NCI-H510A (cell line): ENCODE data around the gene FRYL.
"Not testable (repeated sequence)": the region's sequence is repeated elsewhere in the genome, so short reads cannot be mapped to it uniquely, and the experiment has no call there.

Source experiments
- DNase-seq: peaks from one replicate; lab custom pipeline; 2025; lab: John Stamatoyannopoulos, UW

The FRYL gene

DNA sequence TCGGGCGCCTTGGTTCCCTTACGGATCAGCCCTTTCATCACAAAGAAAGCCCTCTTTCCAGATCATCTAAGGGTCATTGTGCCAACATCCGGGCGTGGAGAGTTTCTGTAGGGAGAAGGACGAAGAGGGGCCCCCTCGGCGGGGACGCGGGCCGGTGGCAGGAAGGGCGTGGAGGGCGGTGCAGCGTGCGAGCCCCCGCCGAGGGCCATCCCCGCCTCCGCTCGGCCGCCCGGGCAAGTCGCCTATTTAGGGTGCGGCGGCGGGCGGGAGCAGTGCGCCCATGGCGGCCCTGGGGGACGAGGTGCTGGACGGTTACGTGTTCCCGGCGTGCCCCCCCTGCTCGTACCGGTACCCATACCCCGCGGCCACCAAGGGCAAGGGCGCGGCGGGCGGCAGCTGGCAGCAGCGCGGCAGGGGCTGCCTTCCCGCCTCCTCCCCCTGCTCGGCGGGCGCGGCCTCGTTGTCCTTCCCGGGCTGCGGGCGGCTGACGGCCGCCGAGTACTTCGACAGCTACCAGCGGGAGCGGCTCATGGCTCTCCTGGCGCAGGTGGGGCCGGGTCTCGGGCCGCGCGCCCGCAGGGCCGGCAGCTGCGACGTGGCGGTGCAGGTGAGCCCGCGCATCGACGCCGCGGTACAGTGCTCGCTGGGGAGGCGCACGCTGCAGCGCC is 289.9 kb downstream of the FRYL start, which contains the start of gene ZAR1:
ZAR1 (plus strand) TSS at position 241 of the 668 bp plus-strand sequence; CDS start at position 281, 40 bp downstream.
- peak; percentile 33 for DNase-seq

DNA sequence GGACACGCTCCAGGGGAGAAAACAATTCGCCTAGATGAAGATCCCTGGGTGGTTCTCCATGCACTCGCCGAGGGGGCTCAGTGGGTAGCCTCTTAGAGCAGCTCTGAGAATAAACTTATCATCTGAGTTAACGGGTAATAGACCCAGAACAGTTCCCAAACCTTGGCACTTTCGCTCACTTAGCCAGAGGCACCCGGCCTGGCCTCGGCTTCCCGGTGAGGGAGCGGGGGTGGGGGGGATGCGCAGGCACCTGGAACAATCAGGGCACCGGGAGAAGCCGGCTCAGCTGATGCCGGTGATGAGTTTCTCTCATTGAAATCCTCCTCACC is 290.4 kb downstream of the FRYL start:
- DNase-seq = no peak

DNA sequence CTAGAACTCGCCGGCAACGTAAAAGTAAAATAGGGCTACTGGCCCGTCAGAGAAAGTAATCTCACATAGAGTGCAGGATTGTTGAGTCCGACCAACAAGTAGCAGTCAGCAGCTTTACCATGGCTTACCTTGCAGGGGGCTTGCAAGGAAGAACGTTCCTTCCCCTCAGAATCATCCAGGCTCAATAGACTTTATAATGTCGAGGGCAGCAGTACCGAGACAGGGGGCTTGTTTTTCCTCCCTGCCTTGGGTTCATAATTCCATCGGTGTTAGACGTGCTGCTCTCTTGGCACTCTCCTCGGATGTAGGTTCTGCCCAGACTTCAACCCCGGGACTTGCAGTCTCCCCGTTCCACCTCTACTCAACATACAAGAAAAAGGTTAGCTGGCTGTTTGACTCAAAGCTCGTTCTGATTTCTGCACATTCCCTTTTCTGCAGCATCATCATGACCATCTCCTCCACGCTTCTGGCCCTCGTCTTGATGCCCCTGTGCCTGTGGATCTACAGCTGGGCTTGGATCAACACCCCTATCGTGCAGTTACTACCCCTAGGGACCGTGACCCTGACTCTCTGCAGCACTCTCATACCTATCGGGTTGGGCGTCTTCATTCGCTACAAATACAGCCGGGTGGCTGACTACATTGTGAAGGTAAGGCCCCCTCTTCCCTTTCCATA is 295.4 kb downstream of the FRYL start:
- DNase-seq = no peak

DNA sequence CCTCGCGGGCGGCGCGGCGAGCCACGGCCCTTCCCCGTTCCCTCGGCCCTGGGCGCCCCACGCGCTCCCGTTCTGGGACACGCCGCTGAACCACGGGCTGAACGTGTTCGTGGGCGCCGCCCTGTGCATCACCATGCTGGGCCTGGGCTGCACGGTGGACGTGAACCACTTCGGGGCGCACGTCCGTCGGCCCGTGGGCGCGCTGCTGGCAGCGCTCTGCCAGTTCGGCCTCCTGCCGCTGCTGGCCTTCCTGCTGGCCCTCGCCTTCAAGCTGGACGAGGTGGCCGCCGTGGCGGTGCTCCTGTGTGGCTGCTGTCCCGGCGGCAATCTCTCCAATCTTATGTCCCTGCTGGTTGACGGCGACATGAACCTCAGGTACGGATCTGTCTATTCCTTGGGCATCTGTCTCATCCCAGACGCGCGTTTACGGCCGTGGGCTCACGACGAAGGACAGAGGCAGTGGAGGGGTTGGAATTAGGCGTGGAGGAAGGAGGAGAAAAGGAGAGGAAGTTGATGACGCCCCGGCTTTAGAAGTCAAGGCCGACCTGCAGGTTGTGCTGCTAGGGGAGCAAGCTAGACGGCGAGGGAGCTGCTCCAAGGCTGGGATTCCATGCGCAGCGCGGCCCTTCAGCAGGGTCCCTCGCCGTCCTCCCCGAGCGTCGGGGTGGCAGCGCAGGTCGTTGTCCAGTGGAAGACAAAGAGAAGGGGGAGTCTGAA is 296.1 kb downstream of the FRYL start:
- DNase-seq = no peak

DNA sequence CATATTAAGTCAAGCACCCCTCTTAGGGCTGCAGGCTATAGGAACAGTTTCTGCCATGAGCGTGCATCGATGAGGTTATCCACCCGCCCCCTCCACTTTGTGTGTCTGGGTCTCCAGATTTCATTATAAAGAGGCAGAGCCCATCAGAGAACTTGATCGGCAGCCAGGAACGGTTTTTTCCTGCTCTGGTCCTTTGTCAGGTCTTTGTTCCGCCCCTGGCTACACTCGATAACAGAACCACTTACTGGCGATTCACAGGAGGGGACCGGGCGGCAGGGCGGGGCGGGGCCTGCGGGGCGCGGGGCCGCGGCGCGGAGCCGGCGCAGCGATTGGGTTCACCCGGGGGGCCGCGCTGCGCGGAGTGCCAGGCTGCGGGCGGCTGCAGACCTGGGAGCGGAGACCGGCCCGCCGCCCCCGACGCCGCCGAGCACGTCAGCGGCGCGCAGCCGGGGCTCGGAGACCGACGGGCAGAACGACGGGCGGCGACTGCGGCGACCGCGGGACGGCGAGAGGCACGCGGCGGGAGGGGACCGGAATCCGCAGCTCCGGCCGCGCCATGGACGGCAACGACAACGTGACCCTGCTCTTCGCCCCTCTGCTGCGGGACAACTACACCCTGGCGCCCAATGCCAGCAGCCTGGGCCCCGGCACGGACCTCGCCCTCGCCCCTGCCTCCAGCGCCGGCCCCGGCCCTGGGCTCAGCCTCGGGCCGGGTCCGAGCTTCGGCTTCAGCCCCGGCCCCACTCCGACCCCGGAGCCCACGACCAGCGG is 296.9 kb downstream of the FRYL start, which contains the start of gene SLC10A4:
SLC10A4 (plus strand) TSS at position 338 of the 771 bp plus-strand sequence; CDS start at position 557, 219 bp downstream.
- peak; percentile 51 for DNase-seq

DNA sequence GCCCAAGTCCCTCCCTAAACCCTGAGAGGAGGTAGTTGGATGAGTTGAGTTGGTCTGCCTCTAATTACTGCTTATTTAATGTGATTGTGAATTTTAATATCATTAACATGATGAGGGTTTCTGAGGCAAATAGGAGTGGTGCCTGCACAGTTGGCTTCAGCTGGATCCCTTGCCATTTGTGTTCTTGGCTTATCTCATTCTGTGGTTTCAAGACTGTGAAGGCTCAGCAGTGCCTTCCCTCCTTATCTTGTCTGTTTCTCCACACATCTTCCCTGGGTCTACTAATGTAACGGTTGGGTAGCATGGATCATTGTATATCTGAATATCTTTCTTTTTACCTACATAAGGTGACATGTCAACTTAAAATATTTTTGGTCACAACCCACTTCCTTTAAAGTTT is 298.5 kb downstream of the FRYL start:
- no peak for DNase-seq

DNA sequence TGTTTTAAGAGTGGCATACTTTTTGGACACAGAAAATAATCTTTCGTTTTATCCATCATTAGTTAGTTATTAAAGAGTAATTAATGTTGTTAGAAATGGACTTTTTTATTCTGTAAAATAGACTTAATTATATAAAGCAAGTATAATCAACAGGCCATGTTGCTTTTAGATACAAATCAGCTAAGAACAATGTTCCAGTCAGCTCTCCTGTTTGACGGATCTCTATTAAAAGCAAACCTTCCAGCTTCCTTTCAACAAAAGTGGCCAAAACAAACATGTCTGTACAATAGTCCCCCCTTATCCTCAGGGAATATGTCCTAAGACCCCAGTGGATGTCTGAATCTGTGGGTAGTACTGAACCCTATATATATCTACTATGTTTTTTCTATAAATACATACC is 301.8 kb downstream of the FRYL start:
- no peak for DNase-seq

DNA sequence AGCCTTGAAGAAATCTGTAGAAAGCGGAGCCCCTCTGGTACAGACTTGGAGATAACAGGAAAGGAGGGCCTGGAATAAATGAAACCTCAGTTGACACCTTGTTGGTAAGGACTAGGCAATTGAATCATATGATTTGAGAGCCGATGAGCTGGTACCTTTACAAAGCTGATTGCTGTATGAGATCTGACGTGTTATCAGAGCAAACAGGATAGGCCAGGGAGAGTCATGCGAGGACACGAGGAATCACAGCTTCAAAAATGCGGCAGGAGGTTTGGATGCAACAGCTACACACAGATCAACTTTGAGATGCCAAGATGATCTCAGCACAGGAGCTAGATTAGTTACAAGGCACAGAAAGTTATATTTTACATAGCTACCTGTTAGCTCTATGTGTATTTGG is 304.3 kb downstream of the FRYL start:
- no peak for DNase-seq

DNA sequence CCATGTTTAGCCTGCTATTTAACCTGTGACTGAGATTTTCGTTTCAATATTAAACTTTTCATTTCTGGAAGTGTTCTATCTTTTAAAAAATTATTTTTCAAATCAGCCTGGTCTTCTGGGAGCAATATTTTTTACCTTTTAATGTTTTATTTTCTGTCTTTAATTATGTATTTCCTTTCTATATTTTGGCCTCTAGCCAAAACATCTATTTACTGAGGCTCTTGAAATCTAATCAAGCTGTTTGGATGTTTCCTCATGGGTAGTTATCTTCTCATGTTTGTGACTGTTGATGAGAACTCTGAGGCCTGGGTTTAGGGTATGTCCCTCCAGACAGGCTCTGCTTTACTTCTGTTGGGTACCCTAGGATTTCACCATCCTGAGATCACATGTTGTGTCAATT is 307.3 kb downstream of the FRYL start:
- no peak for DNase-seq

DNA sequence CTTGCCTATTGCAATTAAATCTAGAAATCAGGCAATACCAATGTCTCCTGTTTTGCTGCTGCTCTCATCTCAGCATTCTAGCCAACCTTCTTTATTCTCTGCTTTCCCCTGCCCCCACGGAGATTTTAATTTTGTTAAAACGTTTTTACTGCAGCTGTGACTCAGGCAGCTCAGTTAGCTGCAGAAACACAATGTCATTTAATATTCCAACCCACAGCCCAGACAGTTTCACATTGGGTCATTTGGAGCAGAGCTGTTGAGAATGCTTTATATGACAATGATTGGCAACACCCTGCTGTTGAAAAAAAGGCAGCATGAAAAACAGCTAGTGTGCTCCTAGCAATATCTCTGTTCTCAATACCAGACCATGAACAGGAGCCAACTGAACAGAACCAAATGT is 309.5 kb downstream of the FRYL start:
- no peak for DNase-seq

DNA sequence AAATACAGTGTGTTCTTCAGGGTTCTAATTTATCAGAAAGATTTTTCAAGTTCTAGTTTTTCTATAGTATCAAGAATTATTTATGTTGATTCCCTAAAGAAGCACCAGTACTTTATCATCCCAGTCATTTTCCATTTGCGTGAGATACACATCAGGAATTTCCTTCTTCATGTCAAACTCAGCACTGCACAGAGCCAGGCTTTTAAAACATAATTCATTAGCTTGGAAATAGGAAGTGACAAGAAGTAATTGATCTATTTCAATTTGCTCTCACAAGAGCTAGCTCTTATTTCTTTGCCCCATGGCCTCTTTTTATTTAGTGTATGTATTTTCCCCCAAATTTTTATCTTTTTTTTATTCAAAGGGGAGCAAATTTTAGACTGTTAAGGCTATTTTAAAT is 309.9 kb downstream of the FRYL start:
- DNase-seq = no peak

DNA sequence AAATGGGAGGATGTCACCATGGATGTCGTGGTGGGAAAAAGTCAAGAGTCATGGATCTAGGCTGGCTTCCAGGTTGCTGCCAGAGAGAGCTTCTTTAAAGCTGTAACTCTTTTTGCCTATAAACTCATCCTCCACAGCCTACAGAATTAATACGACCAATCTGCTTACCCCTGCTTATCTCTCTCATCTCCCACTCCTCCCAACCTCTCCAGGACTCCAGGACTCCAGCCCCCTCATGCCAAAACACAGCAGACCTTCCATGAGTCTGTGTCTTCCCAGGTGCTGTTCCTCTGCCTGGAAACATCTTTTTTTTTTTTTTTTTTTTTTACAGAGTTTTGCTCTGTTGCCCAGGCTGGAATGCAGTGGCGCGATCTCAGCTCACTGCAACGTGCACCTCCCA is 312.2 kb downstream of the FRYL start:
- no peak for DNase-seq

DNA sequence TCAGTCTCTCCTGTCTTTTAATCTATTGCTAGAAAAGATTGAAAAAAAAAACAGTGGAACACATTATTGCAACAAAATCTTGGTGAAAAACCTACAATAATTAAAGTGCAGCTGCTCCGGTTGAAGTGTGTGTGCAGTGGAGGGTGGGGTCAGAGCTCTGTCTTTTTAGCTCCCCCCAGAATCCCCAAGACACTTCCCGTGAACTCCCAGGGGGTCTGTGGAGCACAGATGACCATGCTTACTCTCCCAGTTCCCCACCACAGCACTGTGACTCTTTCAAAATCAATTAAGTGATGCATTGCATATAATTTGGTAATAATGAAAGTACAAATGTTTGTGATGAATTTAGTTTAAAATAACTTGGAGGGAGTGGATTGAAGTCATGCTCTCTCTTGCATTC is 312.6 kb downstream of the FRYL start:
- no peak for DNase-seq

DNA sequence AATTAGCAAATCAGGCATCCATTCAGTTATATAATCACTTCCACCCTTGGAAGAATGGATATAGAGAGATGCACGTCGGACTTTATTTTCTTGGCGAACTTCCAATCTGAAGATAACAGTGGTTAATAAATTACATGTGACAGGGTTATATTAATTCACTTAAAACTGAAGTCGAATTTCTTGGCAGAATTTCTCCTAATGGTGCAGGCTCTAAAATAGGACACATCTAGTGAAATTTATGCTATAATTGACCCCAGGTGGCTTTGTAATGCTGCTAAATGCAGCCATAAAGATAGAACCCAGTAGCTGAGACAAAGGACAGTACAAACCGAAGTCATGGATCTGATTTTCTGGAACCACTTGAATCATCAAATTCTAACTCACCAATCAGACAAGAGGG is 317.7 kb downstream of the FRYL start:
- DNase-seq = no peak

DNA sequence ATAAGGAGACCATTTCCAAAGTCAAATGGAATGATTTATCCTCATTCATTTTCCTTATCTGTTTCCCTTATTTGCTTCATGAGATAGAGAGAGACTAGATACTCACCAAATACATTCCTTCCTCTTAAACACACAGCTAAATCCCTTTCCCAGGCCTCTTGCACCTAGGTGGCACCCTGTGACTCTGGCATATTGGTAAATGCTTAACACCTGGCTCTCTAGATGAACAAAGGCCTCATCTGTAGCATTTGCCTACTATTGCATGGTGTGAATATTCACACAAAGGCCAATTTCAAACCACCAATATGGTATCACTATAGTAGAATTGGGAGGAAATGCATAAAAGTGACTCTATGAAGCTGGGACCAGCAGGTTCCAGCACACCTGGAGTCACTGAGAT is 319.1 kb downstream of the FRYL start:
- no peak for DNase-seq

DNA sequence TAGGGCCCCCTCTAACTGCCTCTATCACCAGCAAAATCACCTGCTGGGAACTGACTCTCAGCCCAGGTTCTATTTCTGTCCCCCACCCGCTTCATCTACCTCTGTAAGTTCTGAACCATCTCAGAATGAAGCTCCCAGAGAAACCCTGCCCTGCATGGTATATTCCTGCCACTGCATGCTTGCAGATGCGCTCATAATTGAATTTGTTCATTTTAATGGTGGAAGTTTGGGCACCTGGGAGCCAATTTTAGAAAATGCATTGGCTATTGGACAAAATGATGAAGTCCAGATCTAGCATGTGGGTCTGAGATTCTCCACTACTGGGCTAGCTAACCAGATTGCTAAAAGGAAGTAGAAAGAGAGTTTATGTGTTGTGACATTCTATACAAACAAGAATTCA is 325.5 kb downstream of the FRYL start:
- no peak for DNase-seq

DNA sequence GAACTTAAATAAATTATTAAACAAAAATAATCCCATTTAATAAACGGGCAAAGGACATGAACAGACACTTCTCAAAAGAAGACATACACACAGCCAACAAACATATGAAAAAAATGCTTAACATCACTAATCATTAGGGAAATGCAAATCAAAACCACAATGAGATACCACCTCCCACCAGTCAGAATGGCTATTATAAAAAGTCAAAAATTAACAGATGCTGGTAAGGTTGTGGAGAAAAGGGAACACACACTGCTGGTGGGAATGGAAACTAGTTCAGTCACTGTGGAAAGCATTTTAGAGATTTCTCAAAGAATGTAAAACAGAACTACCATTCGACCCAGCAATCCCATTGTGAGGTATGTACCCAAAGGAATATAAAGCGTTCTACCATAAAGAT is 328.4 kb downstream of the FRYL start:
- DNase-seq = not testable (repeated sequence)

DNA sequence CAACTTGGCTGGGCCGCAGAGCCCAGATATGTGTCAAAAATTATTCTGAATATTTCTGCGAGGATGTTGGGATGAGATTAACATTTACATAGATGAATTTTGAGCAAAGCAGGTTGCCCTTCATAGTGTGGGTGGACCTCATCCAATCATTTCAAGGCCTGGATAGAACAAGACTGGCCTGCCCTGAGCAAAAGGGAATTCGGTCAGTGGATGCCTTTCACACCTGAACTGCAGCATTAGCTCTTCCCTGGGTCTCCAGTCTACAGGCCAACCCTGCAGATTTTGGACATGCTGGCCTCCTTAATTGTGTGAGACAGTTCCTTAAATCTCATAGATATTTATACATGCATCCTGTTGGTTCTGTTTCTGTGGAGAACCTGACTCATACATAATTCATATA is 329.3 kb downstream of the FRYL start:
- DNase-seq = no peak

DNA sequence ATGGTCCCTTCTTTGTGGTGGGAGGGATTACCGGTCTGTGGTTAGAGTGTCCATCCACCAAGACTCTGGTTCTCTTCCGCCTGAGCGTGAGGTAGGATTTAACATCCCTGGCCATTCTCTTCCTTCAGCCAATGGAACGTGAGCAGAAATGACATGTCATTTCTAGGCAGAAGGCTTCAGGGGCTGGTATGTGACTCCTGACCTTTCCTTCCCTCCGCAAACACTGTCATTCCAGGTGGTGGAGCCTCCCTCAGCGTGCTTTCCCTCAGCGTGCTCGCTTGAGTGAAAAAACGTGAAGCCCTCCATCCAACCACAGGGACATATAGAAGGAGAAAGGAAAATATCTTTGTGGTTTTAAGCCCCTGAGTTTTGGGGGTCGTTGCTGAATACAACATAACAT is 330.9 kb downstream of the FRYL start:
- no peak for DNase-seq
